Measurements from ENCODE around the gene BTBD16. TPM values are rescaled to one million over a fixed set of nuclear protein-coding genes. Genes with fewer than 3 reads are reported as not detected.

The BTBD16 gene
- total and polyA plus RNA-seq, 7 experiments from 2014 or later: not detected

- CTCF ChIA-PET: interaction anchor here (1.3 kb wide), 1 partner anchor 11 kb away, joined by 3 read pairs; no protein-coding TSS in a partner anchor
- no peak for DNase-seq
- no peaks in the 10 kb centered on the region for H3K36me3 Mint-ChIP-seq
- H3K9me3 Mint-ChIP-seq: no peaks in the 10 kb centered on the region
- H3K27ac Mint-ChIP-seq: peak overlapping the region in 1 of 9 donors; percentile 70
- no peak overlapping the region for H3K4me3 Mint-ChIP-seq
- intact Hi-C loops (cut with micrococcal nuclease): no loop called here
- no peak for ATAC-seq
- no peaks in the 10 kb centered on the region for H3K27me3 ChIP-seq (ENCODE audit: control insufficient read depth in 2 of 2, insufficient read depth in 2 of 2, low read length in 2 of 2)
- POLR2A ChIA-PET: no interaction called here
- peaks cover 0 to 4% (median 0%) of the 10 kb centered on the region in 7 donors for H3K4me1 Mint-ChIP-seq
- no peaks in the 10 kb centered on the region for H3K9me3 ChIP-seq (ENCODE audit: control insufficient read depth in 2 of 3, low read length in 3 of 3)
- no peak overlapping the region for H3K4me3 ChIP-seq (ENCODE audit: low read length)
- no peaks in the 10 kb centered on the region for H3K4me1 ChIP-seq (ENCODE audit: control insufficient read depth in 2 of 2, insufficient read depth in 2 of 2, low read length in 2 of 2)
- H3K36me3 ChIP-seq (ENCODE audit: control insufficient read depth in 2 of 3, insufficient read depth in 3 of 3, low read length in 3 of 3): no peaks in the 10 kb centered on the region
- no peak overlapping the region for H3K27ac ChIP-seq (ENCODE audit: low read depth, low read length)
- peaks cover 4 to 21% (median 5%) of the 10 kb centered on the region in 5 donors for H3K27me3 Mint-ChIP-seq
These were observed 15.8 kb downstream of the BTBD16 start for GRCh38 chr10:122286867-122287266.

GRCh38 chr10:122287570-122287969 is 16.5 kb downstream of the BTBD16 start:
- no peak overlapping the region for H3K27ac Mint-ChIP-seq
- ATAC-seq (no peak), DNase-seq (no peak)
- no peak overlapping the region for H3K4me3 ChIP-seq (ENCODE audit: low read length)
- ChIA-PET POLR2A (no interaction called here), CTCF (no interaction called here)
- H3K27me3 Mint-ChIP-seq: peaks cover 0 to 14% (median 4%) of the 10 kb centered on the region in 5 donors
- H3K4me3 Mint-ChIP-seq: no peak overlapping the region
- H3K9me3 ChIP-seq (ENCODE audit: control insufficient read depth in 2 of 3, low read length in 3 of 3): no peaks in the 10 kb centered on the region
- no peaks in the 10 kb centered on the region for H3K36me3 Mint-ChIP-seq
- H3K4me1 ChIP-seq (ENCODE audit: control insufficient read depth in 2 of 2, insufficient read depth in 2 of 2, low read length in 2 of 2): no peaks in the 10 kb centered on the region
- H3K4me1 Mint-ChIP-seq: peaks cover 0 to 4% (median 0%) of the 10 kb centered on the region in 7 donors
- no peaks in the 10 kb centered on the region for H3K27me3 ChIP-seq (ENCODE audit: control insufficient read depth in 2 of 2, insufficient read depth in 2 of 2, low read length in 2 of 2)
- intact Hi-C loops (cut with micrococcal nuclease): no loop called here
- no peaks in the 10 kb centered on the region for H3K36me3 ChIP-seq (ENCODE audit: control insufficient read depth in 2 of 3, insufficient read depth in 3 of 3, low read length in 3 of 3)
- no peak overlapping the region for H3K27ac ChIP-seq (ENCODE audit: low read depth, low read length)
- no peaks in the 10 kb centered on the region for H3K9me3 Mint-ChIP-seq

GRCh38 chr10:122288262-122288661 is 17.2 kb downstream of the BTBD16 start:
- Mint-ChIP-seq H3K27ac (no peak overlapping the region), H3K4me1 (peaks cover 0 to 5% (median 0%) of the 10 kb centered on the region in 7 donors), H3K36me3 (no peaks in the 10 kb centered on the region), H3K4me3 (no peak overlapping the region), H3K27me3 (peaks cover 0 to 11% (median 0%) of the 10 kb centered on the region in 5 donors), H3K9me3 (no peaks in the 10 kb centered on the region)
- intact Hi-C loops (cut with micrococcal nuclease): no loop called here
- Histone ChIP-seq H3K4me3 (ENCODE audit: low read length) (no peak overlapping the region), H3K4me1 (ENCODE audit: control insufficient read depth in 2 of 2, insufficient read depth in 2 of 2, low read length in 2 of 2) (no peaks in the 10 kb centered on the region), H3K27me3 (ENCODE audit: control insufficient read depth in 2 of 2, insufficient read depth in 2 of 2, low read length in 2 of 2) (no peaks in the 10 kb centered on the region), H3K36me3 (ENCODE audit: control insufficient read depth in 2 of 3, insufficient read depth in 3 of 3, low read length in 3 of 3) (no peaks in the 10 kb centered on the region), H3K9me3 (ENCODE audit: control insufficient read depth in 2 of 3, low read length in 3 of 3) (no peaks in the 10 kb centered on the region), H3K27ac (ENCODE audit: low read depth, low read length) (no peak overlapping the region)
- no peak for DNase-seq
- CTCF ChIA-PET: no interaction called here
- POLR2A ChIA-PET: no interaction called here
- no peak for ATAC-seq

- DNase-seq: no peak
- no peak overlapping the region for H3K4me3 Mint-ChIP-seq
- ChIA-PET POLR2A (no interaction called here), CTCF (no interaction called here)
- H3K27me3 Mint-ChIP-seq: peaks cover 0 to 11% (median 0%) of the 10 kb centered on the region in 5 donors
- H3K27me3 ChIP-seq (ENCODE audit: control insufficient read depth in 2 of 2, insufficient read depth in 2 of 2, low read length in 2 of 2): no peaks in the 10 kb centered on the region
- no peaks in the 10 kb centered on the region for H3K4me1 ChIP-seq (ENCODE audit: control insufficient read depth in 2 of 2, insufficient read depth in 2 of 2, low read length in 2 of 2)
- H3K9me3 ChIP-seq (ENCODE audit: control insufficient read depth in 2 of 3, low read length in 3 of 3): no peaks in the 10 kb centered on the region
- no peak overlapping the region for H3K4me3 ChIP-seq (ENCODE audit: low read length)
- no peak for ATAC-seq
- peaks cover 0 to 5% (median 0%) of the 10 kb centered on the region in 7 donors for H3K4me1 Mint-ChIP-seq
- H3K36me3 Mint-ChIP-seq: no peaks in the 10 kb centered on the region
- intact Hi-C loops (cut with micrococcal nuclease): no loop called here
- no peaks in the 10 kb centered on the region for H3K9me3 Mint-ChIP-seq
- H3K27ac Mint-ChIP-seq: no peak overlapping the region
- H3K36me3 ChIP-seq (ENCODE audit: control insufficient read depth in 2 of 3, insufficient read depth in 3 of 3, low read length in 3 of 3): no peaks in the 10 kb centered on the region
- H3K27ac ChIP-seq (ENCODE audit: low read depth, low read length): no peak overlapping the region
These were observed 17.8 kb downstream of the BTBD16 start for GRCh38 chr10:122288917-122289316.

- H3K4me1 ChIP-seq (ENCODE audit: control insufficient read depth in 2 of 2, insufficient read depth in 2 of 2, low read length in 2 of 2): no peaks in the 10 kb centered on the region
- Mint-ChIP-seq H3K36me3 (no peaks in the 10 kb centered on the region), H3K27me3 (peaks cover 0 to 6% (median 0%) of the 10 kb centered on the region in 5 donors), H3K9me3 (no peaks in the 10 kb centered on the region), H3K4me1 (peaks cover 0 to 10% (median 0%) of the 10 kb centered on the region in 7 donors), H3K4me3 (no peak overlapping the region), H3K27ac (no peak overlapping the region)
- no peak overlapping the region for H3K27ac ChIP-seq (ENCODE audit: low read depth, low read length)
- H3K36me3 ChIP-seq (ENCODE audit: control insufficient read depth in 2 of 3, insufficient read depth in 3 of 3, low read length in 3 of 3): no peaks in the 10 kb centered on the region
- no peak for DNase-seq
- no peak overlapping the region for H3K4me3 ChIP-seq (ENCODE audit: low read length)
- H3K27me3 ChIP-seq (ENCODE audit: control insufficient read depth in 2 of 2, insufficient read depth in 2 of 2, low read length in 2 of 2): no peaks in the 10 kb centered on the region
- ATAC-seq: no peak
- no peaks in the 10 kb centered on the region for H3K9me3 ChIP-seq (ENCODE audit: control insufficient read depth in 2 of 3, low read length in 3 of 3)
- ChIA-PET CTCF (no interaction called here), POLR2A (no interaction called here)
- intact Hi-C loops (cut with micrococcal nuclease): loop anchor here in 1 of 2 donors (10.0 kb wide), 1 partner anchor 414 kb away; no protein-coding TSS in a partner anchor
These were observed 19.2 kb downstream of the BTBD16 start for GRCh38 chr10:122290334-122290733.

- Histone ChIP-seq H3K27me3 (ENCODE audit: control insufficient read depth in 2 of 2, insufficient read depth in 2 of 2, low read length in 2 of 2) (no peaks in the 10 kb centered on the region), H3K36me3 (ENCODE audit: control insufficient read depth in 2 of 3, insufficient read depth in 3 of 3, low read length in 3 of 3) (no peaks in the 10 kb centered on the region), H3K9me3 (ENCODE audit: control insufficient read depth in 2 of 3, low read length in 3 of 3) (no peaks in the 10 kb centered on the region), H3K4me3 (ENCODE audit: low read length) (no peak overlapping the region), H3K27ac (ENCODE audit: low read depth, low read length) (no peak overlapping the region), H3K4me1 (ENCODE audit: control insufficient read depth in 2 of 2, insufficient read depth in 2 of 2, low read length in 2 of 2) (no peaks in the 10 kb centered on the region)
- DNase-seq: no peak
- H3K4me3 Mint-ChIP-seq: no peak overlapping the region
- intact Hi-C loops (cut with micrococcal nuclease): loop anchor here in 1 of 2 donors (10.0 kb wide), 1 partner anchor 414 kb away; no protein-coding TSS in a partner anchor
- POLR2A ChIA-PET: no interaction called here
- peaks cover 0 to 6% (median 0%) of the 10 kb centered on the region in 5 donors for H3K27me3 Mint-ChIP-seq
- no peak overlapping the region for H3K27ac Mint-ChIP-seq
- H3K36me3 Mint-ChIP-seq: no peaks in the 10 kb centered on the region
- CTCF ChIA-PET: no interaction called here
- no peak for ATAC-seq
- no peaks in the 10 kb centered on the region for H3K9me3 Mint-ChIP-seq
- H3K4me1 Mint-ChIP-seq: peaks cover 0 to 13% (median 0%) of the 10 kb centered on the region in 7 donors
These were observed 19.9 kb downstream of the BTBD16 start for GRCh38 chr10:122290833-122291532.

- Histone ChIP-seq H3K4me3 (ENCODE audit: low read length) (no peak overlapping the region), H3K9me3 (ENCODE audit: control insufficient read depth in 2 of 3, low read length in 3 of 3) (no peaks in the 10 kb centered on the region), H3K27me3 (ENCODE audit: control insufficient read depth in 2 of 2, insufficient read depth in 2 of 2, low read length in 2 of 2) (no peaks in the 10 kb centered on the region), H3K4me1 (ENCODE audit: control insufficient read depth in 2 of 2, insufficient read depth in 2 of 2, low read length in 2 of 2) (no peaks in the 10 kb centered on the region), H3K36me3 (ENCODE audit: control insufficient read depth in 2 of 3, insufficient read depth in 3 of 3, low read length in 3 of 3) (no peaks in the 10 kb centered on the region), H3K27ac (ENCODE audit: low read depth, low read length) (no peak overlapping the region)
- CTCF ChIA-PET: no interaction called here
- Mint-ChIP-seq H3K4me3 (no peak overlapping the region), H3K36me3 (no peaks in the 10 kb centered on the region), H3K27ac (no peak overlapping the region), H3K27me3 (peaks cover 0 to 6% (median 0%) of the 10 kb centered on the region in 5 donors), H3K9me3 (no peaks in the 10 kb centered on the region), H3K4me1 (peaks cover 0 to 13% (median 0%) of the 10 kb centered on the region in 7 donors)
- intact Hi-C loops (cut with micrococcal nuclease): loop anchor here in 1 of 2 donors (10.0 kb wide), 1 partner anchor 413 kb away; no protein-coding TSS in a partner anchor
- POLR2A ChIA-PET: no interaction called here
- DNase-seq: no peak
- ATAC-seq: no peak
These were observed 20.6 kb downstream of the BTBD16 start for GRCh38 chr10:122291739-122292138.
